Vagina (tissue), 2 donors: Measurements from ENCODE around the gene UBE2E2.

Experiments
- POLR2A ChIP-seq, 2 donors: fragments of 450-650 bp; IDR thresholded peaks; one replicate each; pipeline ENCODE4 v1.6.1; 2017; ENCODE audit warnings: antibody characterized with exemption in 2 of 2, mild to moderate bottlenecking in 2 of 2, moderate library complexity in 2 of 2
- TF ChIP-seq, protein P1 (sequence below), 3 experiments: fragments of 450-650 bp in 2 of 3; fragments of 200-600 bp in 1 of 3; sonication (generic) in 1 of 3; IDR thresholded peaks; one replicate each; pipeline ENCODE4 v1.5.1; 2017 to 2019; ENCODE audit warnings: antibody characterized with exemption in 3 of 3, mild to moderate bottlenecking in 2 of 3, moderate library complexity in 2 of 3

DNA sequence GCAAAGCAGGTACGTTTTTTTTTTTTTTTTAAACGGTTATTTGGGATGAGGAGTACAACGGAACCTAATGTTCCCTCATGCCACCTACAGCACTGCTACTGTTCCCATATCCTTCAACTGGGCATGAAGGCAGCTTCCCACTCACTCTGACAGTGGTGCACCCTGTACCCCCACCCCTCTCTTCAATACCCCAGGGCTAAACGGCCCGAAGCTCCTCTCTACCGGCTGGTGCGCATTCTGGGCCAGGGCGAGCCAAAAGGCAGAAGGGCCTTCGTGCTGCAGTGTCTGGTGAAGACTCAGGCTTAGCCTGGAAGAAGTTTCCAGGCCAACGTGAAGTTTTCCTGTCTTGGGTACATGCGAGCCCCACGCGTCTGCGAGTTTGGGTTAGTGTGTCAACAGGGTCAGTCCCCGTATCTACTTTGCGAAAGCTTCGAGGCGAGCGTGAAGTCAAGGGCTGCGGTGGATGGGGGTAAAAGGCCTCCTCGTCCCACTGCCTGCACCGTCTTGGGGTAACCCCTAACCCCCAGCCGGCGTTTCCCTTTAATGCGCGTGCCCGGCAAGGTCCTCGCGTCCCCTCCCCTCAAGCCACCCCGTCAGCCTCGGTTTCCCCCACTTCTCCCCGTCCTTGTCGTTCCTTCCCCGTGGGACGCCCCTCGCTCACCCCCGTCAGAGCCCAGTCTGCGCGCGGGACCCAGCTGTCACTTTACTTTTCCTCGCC, 765 bp upstream of the UBE2E2 start:
- TF ChIP-seq, protein P1, sequence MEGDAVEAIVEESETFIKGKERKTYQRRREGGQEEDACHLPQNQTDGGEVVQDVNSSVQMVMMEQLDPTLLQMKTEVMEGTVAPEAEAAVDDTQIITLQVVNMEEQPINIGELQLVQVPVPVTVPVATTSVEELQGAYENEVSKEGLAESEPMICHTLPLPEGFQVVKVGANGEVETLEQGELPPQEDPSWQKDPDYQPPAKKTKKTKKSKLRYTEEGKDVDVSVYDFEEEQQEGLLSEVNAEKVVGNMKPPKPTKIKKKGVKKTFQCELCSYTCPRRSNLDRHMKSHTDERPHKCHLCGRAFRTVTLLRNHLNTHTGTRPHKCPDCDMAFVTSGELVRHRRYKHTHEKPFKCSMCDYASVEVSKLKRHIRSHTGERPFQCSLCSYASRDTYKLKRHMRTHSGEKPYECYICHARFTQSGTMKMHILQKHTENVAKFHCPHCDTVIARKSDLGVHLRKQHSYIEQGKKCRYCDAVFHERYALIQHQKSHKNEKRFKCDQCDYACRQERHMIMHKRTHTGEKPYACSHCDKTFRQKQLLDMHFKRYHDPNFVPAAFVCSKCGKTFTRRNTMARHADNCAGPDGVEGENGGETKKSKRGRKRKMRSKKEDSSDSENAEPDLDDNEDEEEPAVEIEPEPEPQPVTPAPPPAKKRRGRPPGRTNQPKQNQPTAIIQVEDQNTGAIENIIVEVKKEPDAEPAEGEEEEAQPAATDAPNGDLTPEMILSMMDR (IDR thresholded peaks at IDR 0.05): no peak
- TF ChIP-seq POLR2A (IDR thresholded peaks at IDR 0.05): no peak
